SK-N-SH (cell line): ENCODE results near the gene KRTAP2-4. TPM values are rescaled to one million over a fixed set of nuclear protein-coding genes. Genes with fewer than 3 reads are reported as not detected.
"Not testable (repeated sequence)": the region's sequence is repeated elsewhere in the genome, so short reads cannot be mapped to it uniquely, and the experiment has no call there.

Source experiments
- CTCF ChIA-PET: fragments of 300-600, 350-600 bp; formaldehyde crosslinking; extraction: SDS; loops from one replicate; lab custom pipeline; 2021; lab: Yijun Ruan, JAX
- POLR2A ChIA-PET: fragments of 350-600 bp; sonication (Branson Sonifier 250); formaldehyde crosslinking; extraction: SDS; loops from one replicate; lab custom pipeline; 2020; ENCODE audit warnings: antibody characterized with exemption, inconsistent platforms; lab: Yijun Ruan, JAX
- DNase-seq: peaks from one replicate; pipeline ENCODE4 v3.0.0; 2012
- H2AFZ ChIP-seq: fragments of 200-600 bp; sonication (generic); 2 replicates; pipeline ENCODE4 v1.8.1; 2016; ENCODE audit warnings: antibody characterized with exemption, mild to moderate bottlenecking, low read depth
- H3F3A ChIP-seq: fragments of 200-600 bp; sonication (generic); replicated peaks from 2 replicates; pipeline ENCODE3; 2016; ENCODE audit warnings: antibody characterized with exemption, mild to moderate bottlenecking; ENCODE audit not compliant: insufficient read depth
- H3K27ac ChIP-seq, 2 experiments: fragments of 200-500 bp in 1 of 2; fragments of 200-600 bp in 1 of 2; sonication (Bioruptor generic) in 1 of 2; sonication (generic), shearing (Covaris generic) in 1 of 2; 2 replicates each; pipeline versions ENCODE4 v1.5.1 to v1.6.1; 2014 to 2016; ENCODE audit warnings: low read depth in 2 of 2, inconsistent platforms in 1 of 2, low read length in 1 of 2, mild to moderate bottlenecking in 1 of 2, mixed read lengths in 1 of 2
- H3K27me3 ChIP-seq: fragments of 200-600 bp; sonication (generic), shearing (Covaris generic); 2 replicates; pipeline ENCODE4 v1.6.1; 2016; ENCODE audit warnings: mixed run types; ENCODE audit not compliant: insufficient read depth
- H3K36me3 ChIP-seq, 2 experiments: fragments of 200-500 bp in 1 of 2; fragments of 200-600 bp in 1 of 2; sonication (Bioruptor generic) in 1 of 2; sonication (generic) in 1 of 2; replicated peaks in 1 of 2; 2 replicates each; pipeline versions ENCODE3 to v1.5.1; 2014 to 2016; ENCODE audit warnings: low read length in 1 of 2, mild to moderate bottlenecking in 1 of 2; ENCODE audit not compliant: insufficient read depth in 2 of 2, control insufficient read depth in 1 of 2
- H3K4me1 ChIP-seq, 2 experiments: fragments of 200-500 bp in 1 of 2; fragments of 200-600 bp in 1 of 2; sonication (Bioruptor generic) in 1 of 2; sonication (generic), shearing (Covaris generic) in 1 of 2; 2 replicates each; pipeline versions ENCODE4 v1.5.1 to v1.6.1; 2014 to 2016; ENCODE audit warnings: low read depth in 1 of 2, low read length in 1 of 2, mixed run types in 1 of 2; ENCODE audit not compliant: insufficient read depth in 2 of 2, control insufficient read depth in 1 of 2
- H3K4me2 ChIP-seq: fragments of 200-600 bp; sonication (generic), shearing (Covaris generic); 2 replicates; pipeline ENCODE4 v1.6.1; 2017; ENCODE audit warnings: mixed run types
- H3K4me3 ChIP-seq, 2 experiments: fragments of 200-500 bp in 1 of 2; fragments of 200-600 bp in 1 of 2; sonication (Bioruptor generic) in 1 of 2; sonication (generic), shearing (Covaris generic) in 1 of 2; 2 replicates each; pipeline versions ENCODE4 v1.5.1 to v1.8.1; 2014 to 2016; ENCODE audit warnings: low read depth in 2 of 2, inconsistent platforms in 1 of 2, low read length in 1 of 2, mild to moderate bottlenecking in 1 of 2, mixed read lengths in 1 of 2, moderate library complexity in 1 of 2
- H3K79me2 ChIP-seq: fragments of 200-600 bp; sonication (generic); 2 replicates; pipeline ENCODE4 v1.8.1; 2017; ENCODE audit warnings: mild to moderate bottlenecking; ENCODE audit not compliant: insufficient read depth
- H3K9ac ChIP-seq: fragments of 200-600 bp; sonication (generic); 2 replicates; pipeline ENCODE4 v1.6.1; 2017; ENCODE audit warnings: mixed run types
- H3K9me2 ChIP-seq: fragments of 200-600 bp; sonication (generic); 2 replicates; pipeline ENCODE4 v1.6.1; 2017; ENCODE audit warnings: mixed run types
- H3K9me3 ChIP-seq: fragments of 200-600 bp; sonication (generic); 2 replicates; pipeline ENCODE4 v1.6.1; 2017; ENCODE audit warnings: mixed run types, mild to moderate bottlenecking, moderate library complexity
- H4K20me1 ChIP-seq: fragments of 200-600 bp; sonication (generic); 2 replicates; pipeline ENCODE4 v1.6.1; 2017; ENCODE audit warnings: mild to moderate bottlenecking, mixed run types; ENCODE audit not compliant: insufficient read depth
- CHD2 ChIP-seq: fragments of 150-350 bp; IDR thresholded peaks from 2 replicates; pipeline ENCODE4 v1.6.1; 2018; ENCODE audit warnings: low read length; ENCODE audit not compliant: partially characterized antibody
- ELF1 ChIP-seq: IDR thresholded peaks from 2 replicates; pipeline ENCODE4 v1.4.0; 2012
- EP300 ChIP-seq, 2 experiments: IDR thresholded peaks; 2 replicates each; pipeline versions ENCODE4 v1.4.0 to v1.6.1; 2012; ENCODE audit warnings: borderline replicate concordance in 1 of 2, low read depth in 1 of 2, low read length in 1 of 2
- FOXJ3 ChIP-seq: sonication (generic); formaldehyde crosslinking; IDR thresholded peaks from 2 replicates; pipeline ENCODE4 v1.5.1; 2020; ENCODE audit warnings: mild to moderate bottlenecking, missing genetic modification reagents
- GABPA ChIP-seq: IDR thresholded peaks from 2 replicates; pipeline ENCODE4 v1.4.0; 2012; ENCODE audit warnings: low read depth, mild to moderate bottlenecking
- GATA2 ChIP-seq: sonication (generic); formaldehyde crosslinking; IDR thresholded peaks from 2 replicates; pipeline ENCODE4 v1.5.0; 2020; ENCODE audit warnings: mild to moderate bottlenecking, missing genetic modification reagents
- JUND ChIP-seq: IDR thresholded peaks from 2 replicates; pipeline ENCODE4 v1.4.0; 2012
- NFIC ChIP-seq: IDR thresholded peaks from 2 replicates; pipeline ENCODE4 v1.4.0; 2012; ENCODE audit warnings: borderline replicate concordance
- NRF1 ChIP-seq: IDR thresholded peaks from 2 replicates; pipeline ENCODE4 v1.6.1; 2012; ENCODE audit warnings: low read depth, mild to moderate bottlenecking, low read length
- POLR2AphosphoS5 ChIP-seq: IDR thresholded peaks from 2 replicates; pipeline ENCODE4 v1.6.1; 2012; ENCODE audit warnings: low read depth, low read length
- RXRA ChIP-seq: IDR thresholded peaks from 2 replicates; pipeline ENCODE4 v1.4.0; 2012; ENCODE audit warnings: low read depth, mild to moderate bottlenecking, borderline replicate concordance
- SIN3A ChIP-seq: IDR thresholded peaks from 2 replicates; pipeline ENCODE4 v1.6.1; 2012; ENCODE audit warnings: low read depth, mild to moderate bottlenecking, low read length, moderate library complexity, borderline replicate concordance
- SMC3 ChIP-seq: IDR thresholded peaks from 2 replicates; pipeline ENCODE4 v1.6.1; 2012; ENCODE audit warnings: low read depth, low read length, improper control_type of control experiment
- TCF12 ChIP-seq: IDR thresholded peaks from 2 replicates; pipeline ENCODE4 v1.4.0; 2012
- WGBS: methylation state at CpG from one replicate; pipeline ENCODE4 v1.1.6; 2017; ENCODE audit warnings: low lambda C conversion rate; 5-methylcytosine and 5-hydroxymethylcytosine counted together
- polyA plus RNA-seq, 3 experiments: library from polyadenylated mRNA; depleted of rRNA; stranded (reverse); fragments of >200 nt; gene quantifications; 2 replicates each; pipeline ENCODE4 v1.2.3, GENCODE V29; 2012
- TF ChIP-seq, protein P1 (sequence below): fragments of 150-350 bp; IDR thresholded peaks from 2 replicates; pipeline ENCODE4 v1.6.1; 2017; ENCODE audit warnings: antibody characterized with exemption, low read length, low read depth, borderline replicate concordance
- TF ChIP-seq, protein P2 (sequence below): fragments of 200-600 bp; sonication (generic); IDR thresholded peaks from 2 replicates; pipeline ENCODE4 v1.6.1; 2017; ENCODE audit warnings: antibody characterized with exemption, mild to moderate bottlenecking, moderate library complexity
- TF ChIP-seq, protein P3 (sequence below): IDR thresholded peaks from 2 replicates; pipeline ENCODE4 v1.6.1; 2012; ENCODE audit warnings: mild to moderate bottlenecking, low read depth, low read length, moderate library complexity

Gene KRTAP2-4
- polyA plus RNA-seq, 1 of the 3 experiments (the other 2 are of a cell fraction), result not detected

DNA sequence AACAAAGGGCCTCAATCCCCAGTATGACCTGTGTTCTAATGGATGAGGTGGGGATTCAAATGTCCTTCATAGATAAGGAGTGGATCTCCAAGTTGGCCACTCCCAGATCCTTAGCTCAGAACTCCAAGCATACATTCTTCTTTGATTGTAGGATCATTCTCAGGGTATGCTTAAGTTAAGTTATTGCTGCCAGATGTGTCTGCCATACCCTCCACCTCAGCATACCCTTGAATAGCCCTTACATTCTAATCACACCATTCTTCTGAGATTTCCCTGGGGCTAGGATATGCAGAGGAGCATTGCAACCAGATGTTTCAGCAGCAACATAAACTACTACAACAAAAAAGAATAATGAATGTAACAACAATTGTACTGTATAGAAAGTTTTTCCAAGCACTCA is 1.6 kb upstream of the KRTAP2-4 start (continued):
- TF ChIP-seq GABPA (no peak), NRF1 (no peak), JUND (no peak), CHD2 (no peak), SIN3A (no peak), TCF12 (no peak), FOXJ3 (CRISPR knock-in tag) (no peak)
- TF ChIP-seq, protein P1, sequence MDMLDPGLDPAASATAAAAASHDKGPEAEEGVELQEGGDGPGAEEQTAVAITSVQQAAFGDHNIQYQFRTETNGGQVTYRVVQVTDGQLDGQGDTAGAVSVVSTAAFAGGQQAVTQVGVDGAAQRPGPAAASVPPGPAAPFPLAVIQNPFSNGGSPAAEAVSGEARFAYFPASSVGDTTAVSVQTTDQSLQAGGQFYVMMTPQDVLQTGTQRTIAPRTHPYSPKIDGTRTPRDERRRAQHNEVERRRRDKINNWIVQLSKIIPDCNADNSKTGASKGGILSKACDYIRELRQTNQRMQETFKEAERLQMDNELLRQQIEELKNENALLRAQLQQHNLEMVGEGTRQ, result no peak
- TF ChIP-seq, protein P2, sequence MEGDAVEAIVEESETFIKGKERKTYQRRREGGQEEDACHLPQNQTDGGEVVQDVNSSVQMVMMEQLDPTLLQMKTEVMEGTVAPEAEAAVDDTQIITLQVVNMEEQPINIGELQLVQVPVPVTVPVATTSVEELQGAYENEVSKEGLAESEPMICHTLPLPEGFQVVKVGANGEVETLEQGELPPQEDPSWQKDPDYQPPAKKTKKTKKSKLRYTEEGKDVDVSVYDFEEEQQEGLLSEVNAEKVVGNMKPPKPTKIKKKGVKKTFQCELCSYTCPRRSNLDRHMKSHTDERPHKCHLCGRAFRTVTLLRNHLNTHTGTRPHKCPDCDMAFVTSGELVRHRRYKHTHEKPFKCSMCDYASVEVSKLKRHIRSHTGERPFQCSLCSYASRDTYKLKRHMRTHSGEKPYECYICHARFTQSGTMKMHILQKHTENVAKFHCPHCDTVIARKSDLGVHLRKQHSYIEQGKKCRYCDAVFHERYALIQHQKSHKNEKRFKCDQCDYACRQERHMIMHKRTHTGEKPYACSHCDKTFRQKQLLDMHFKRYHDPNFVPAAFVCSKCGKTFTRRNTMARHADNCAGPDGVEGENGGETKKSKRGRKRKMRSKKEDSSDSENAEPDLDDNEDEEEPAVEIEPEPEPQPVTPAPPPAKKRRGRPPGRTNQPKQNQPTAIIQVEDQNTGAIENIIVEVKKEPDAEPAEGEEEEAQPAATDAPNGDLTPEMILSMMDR, result no peak

DNA sequence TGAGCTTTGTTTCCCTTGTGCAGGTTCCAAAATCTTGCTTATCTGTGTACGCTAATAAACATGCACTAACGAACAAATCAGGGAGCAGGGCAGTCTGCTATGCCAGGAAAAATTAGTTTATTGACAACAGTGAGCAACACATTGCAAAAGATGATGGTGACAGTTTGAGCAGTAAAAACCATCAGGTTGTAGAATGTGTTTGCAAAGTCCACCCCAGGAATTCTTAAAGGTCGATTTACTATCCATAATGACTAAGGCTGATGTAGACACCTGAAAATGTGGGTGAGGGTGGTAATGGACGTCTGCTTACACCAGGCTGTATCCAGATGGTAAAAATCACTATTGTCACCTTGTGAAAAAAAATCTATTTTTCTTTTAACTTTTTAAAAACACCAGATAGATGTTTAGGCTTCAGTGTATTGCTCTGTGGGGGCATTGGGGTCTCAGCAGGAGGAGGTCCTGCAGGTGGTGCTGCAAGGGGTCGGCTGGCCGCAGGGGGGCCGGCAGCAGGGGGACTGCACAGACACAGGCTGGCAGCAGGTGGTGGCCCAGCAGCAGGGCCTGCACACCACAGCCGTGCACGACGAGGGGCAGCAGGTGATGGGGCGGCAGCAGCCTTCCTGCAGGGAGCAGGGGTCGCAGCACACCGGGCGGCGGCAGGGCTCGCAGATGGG is 526 bp downstream of the KRTAP2-4 start:
- CTCF ChIA-PET, result interaction anchor here (1.5 kb wide), 1 partner anchor 390 kb away, joined by 3 read pairs; no protein-coding TSS in a partner anchor
- H3F3A ChIP-seq, result peaks cover 14% of the 10 kb centered on the region
- H3K4me2 ChIP-seq, H3K9me3 ChIP-seq, H4K20me1 ChIP-seq, POLR2A ChIA-PET, H3K9ac ChIP-seq, H3K36me3 ChIP-seq, H3K79me2 ChIP-seq, H3K9me2 ChIP-seq, H3K27me3 ChIP-seq, H3K4me3 ChIP-seq, DNase-seq, H3K27ac ChIP-seq, H2AFZ ChIP-seq: not testable (repeated sequence)
- H3K4me1 ChIP-seq, result peaks cover 0 to 16% of the 10 kb centered on the region in 2 experiments; a peak in 2 of 4 replicates
- 42% methylated on average over 4 of the region's 16 CpGs for WGBS

DNA sequence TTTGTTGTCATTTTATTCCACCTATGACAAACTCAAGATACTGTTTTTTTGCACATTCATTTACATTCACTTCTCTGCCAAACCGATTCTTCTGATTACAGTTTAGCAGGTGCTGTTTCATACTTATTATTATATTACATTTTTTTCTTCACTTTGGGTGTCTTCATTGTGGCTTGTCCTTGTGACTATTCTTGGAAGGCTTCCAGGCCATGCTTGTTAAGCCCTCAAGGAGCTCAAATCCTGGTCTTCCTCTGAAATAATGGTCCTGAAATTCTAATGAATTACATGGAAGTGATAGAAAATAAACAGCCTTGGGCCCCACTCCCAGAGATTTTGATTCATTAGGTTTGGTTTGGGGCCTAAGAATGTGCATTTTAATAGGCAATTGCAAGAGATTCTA is 1.4 kb downstream of the KRTAP2-4 start:
- H3K9me3 ChIP-seq, result no peaks in the 10 kb centered on the region
- H3K4me3 ChIP-seq, result no peak overlapping the region
- H2AFZ ChIP-seq, result no peak overlapping the region
- peaks cover 19% of the 10 kb centered on the region for H3F3A ChIP-seq
- no peak overlapping the region for H3K4me2 ChIP-seq
- no peaks in the 10 kb centered on the region for H3K36me3 ChIP-seq
- no peaks in the 10 kb centered on the region for H3K9me2 ChIP-seq
- H3K4me1 ChIP-seq, result peaks cover 0 to 16% of the 10 kb centered on the region in 2 experiments; a peak in 2 of 4 replicates
- H3K27ac ChIP-seq, result no peak overlapping the region
- H3K9ac ChIP-seq, result no peak overlapping the region
- ChIA-PET POLR2A (no interaction called here), CTCF (interaction anchor here (1.5 kb wide), 1 partner anchor 391 kb away, joined by 3 read pairs; no protein-coding TSS in a partner anchor)
- H4K20me1 ChIP-seq, result no peaks in the 10 kb centered on the region
- WGBS, result 43% methylated on average over 1 of the region's 1 CpG
- no peaks in the 10 kb centered on the region for H3K27me3 ChIP-seq
- H3K79me2 ChIP-seq, result no peaks in the 10 kb centered on the region
- DNase-seq, result no peak
- TF ChIP-seq, protein P3, sequence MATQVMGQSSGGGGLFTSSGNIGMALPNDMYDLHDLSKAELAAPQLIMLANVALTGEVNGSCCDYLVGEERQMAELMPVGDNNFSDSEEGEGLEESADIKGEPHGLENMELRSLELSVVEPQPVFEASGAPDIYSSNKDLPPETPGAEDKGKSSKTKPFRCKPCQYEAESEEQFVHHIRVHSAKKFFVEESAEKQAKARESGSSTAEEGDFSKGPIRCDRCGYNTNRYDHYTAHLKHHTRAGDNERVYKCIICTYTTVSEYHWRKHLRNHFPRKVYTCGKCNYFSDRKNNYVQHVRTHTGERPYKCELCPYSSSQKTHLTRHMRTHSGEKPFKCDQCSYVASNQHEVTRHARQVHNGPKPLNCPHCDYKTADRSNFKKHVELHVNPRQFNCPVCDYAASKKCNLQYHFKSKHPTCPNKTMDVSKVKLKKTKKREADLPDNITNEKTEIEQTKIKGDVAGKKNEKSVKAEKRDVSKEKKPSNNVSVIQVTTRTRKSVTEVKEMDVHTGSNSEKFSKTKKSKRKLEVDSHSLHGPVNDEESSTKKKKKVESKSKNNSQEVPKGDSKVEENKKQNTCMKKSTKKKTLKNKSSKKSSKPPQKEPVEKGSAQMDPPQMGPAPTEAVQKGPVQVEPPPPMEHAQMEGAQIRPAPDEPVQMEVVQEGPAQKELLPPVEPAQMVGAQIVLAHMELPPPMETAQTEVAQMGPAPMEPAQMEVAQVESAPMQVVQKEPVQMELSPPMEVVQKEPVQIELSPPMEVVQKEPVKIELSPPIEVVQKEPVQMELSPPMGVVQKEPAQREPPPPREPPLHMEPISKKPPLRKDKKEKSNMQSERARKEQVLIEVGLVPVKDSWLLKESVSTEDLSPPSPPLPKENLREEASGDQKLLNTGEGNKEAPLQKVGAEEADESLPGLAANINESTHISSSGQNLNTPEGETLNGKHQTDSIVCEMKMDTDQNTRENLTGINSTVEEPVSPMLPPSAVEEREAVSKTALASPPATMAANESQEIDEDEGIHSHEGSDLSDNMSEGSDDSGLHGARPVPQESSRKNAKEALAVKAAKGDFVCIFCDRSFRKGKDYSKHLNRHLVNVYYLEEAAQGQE, result no peak
- no peak for TF ChIP-seq GATA2 (CRISPR knock-in tag)
- no peak for TF ChIP-seq EP300 (IDR thresholded peaks at IDR 0.05; ENCODE audit: borderline replicate concordance in 1 of 2, low read depth in 1 of 2, low read length in 1 of 2)
- TF ChIP-seq CHD2, result no peak
- TF ChIP-seq NRF1, result no peak
- no peak for TF ChIP-seq ELF1
- TF ChIP-seq GABPA, result no peak
- TF ChIP-seq POLR2AphosphoS5, result no peak
- no peak for TF ChIP-seq SMC3
- no peak for TF ChIP-seq RXRA
- no peak for TF ChIP-seq NFIC
- TF ChIP-seq, protein P2, result no peak
